Measurements from ENCODE around the gene SLC6A6.
A peak's percentile ranks its signal among the peaks of the same experiment; 100 is the strongest.

SLC6A6 gene

GRCh38 chr3:14491396-14492190 is 89.2 kb downstream of the SLC6A6 start:
- DNase-seq, result no peak

GRCh38 chr3:14492948-14493881 is 90.8 kb downstream of the SLC6A6 start:
- DNase-seq, result no peak

GRCh38 chr3:14494279-14494972 is 92.0 kb downstream of the SLC6A6 start:
- DNase-seq, result no peak

- no peak for DNase-seq
Observed at GRCh38 chr3:14494973-14495300, 92.5 kb downstream of the SLC6A6 start.

GRCh38 chr3:14496351-14496750 is 93.9 kb downstream of the SLC6A6 start:
- DNase-seq, result no peak

- DNase-seq, result no peak
Observed at GRCh38 chr3:14497321-14497720, 94.9 kb downstream of the SLC6A6 start.

- no peak for DNase-seq
Observed at GRCh38 chr3:14502472-14502871, 100.1 kb downstream of the SLC6A6 start.

- no peak for DNase-seq
Observed at GRCh38 chr3:14503033-14503705, 100.8 kb downstream of the SLC6A6 start.

GRCh38 chr3:14503706-14504065 is 101.3 kb downstream of the SLC6A6 start:
- no peak for DNase-seq

GRCh38 chr3:14505001-14505802 is 102.8 kb downstream of the SLC6A6 start:
- no peak for DNase-seq

GRCh38 chr3:14505803-14506500 is 103.5 kb downstream of the SLC6A6 start:
- no peak for DNase-seq

GRCh38 chr3:14506626-14507304 is 104.4 kb downstream of the SLC6A6 start:
- no peak for DNase-seq

- DNase-seq, result no peak
Observed at GRCh38 chr3:14507305-14507741, 104.9 kb downstream of the SLC6A6 start.

GRCh38 chr3:14507757-14508504 is 105.5 kb downstream of the SLC6A6 start:
- no peak for DNase-seq

GRCh38 chr3:14508505-14508819 is 106.1 kb downstream of the SLC6A6 start:
- DNase-seq, result no peak

- DNase-seq, result peak; percentile 41
Observed at GRCh38 chr3:14508966-14509795, 106.8 kb downstream of the SLC6A6 start.

- no peak for DNase-seq
Observed at GRCh38 chr3:14509796-14510100, 107.3 kb downstream of the SLC6A6 start.

- no peak for DNase-seq
Observed at GRCh38 chr3:14510838-14511622, 108.6 kb downstream of the SLC6A6 start.

Measured in EL (cell line).